ENCODE measurements around the gene BCDIN3D.

Gene BCDIN3D

DNA sequence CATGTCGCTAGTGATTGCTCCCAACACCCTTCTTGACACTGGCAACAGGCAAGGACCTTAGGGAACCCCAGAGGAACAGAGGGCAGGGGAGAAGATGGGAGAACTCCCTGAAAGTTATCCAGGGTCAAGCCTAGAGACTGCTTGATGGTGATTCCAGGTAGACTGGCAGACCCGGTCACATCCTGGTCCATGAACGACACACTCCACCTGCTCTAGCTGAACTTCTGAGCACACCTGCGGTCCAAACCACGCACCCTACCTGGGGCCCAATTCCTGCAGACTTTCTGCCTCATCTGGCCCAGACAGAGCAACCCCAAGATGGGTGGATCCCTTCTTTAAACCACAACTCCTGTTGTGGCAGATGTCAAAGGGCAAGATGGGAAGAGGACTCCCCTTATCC is 48.9 kb downstream of the BCDIN3D start:
- ATAC-seq (no peak), DNase-seq (no peak)
- H3K4me1 Mint-ChIP-seq: no peaks in the 10 kb centered on the region
- no peaks in the 10 kb centered on the region for H3K9me3 Mint-ChIP-seq
- no peaks in the 10 kb centered on the region for H3K36me3 Mint-ChIP-seq (ENCODE audit: low read depth)
- no peak overlapping the region for H3K4me3 Mint-ChIP-seq
- no peak overlapping the region for H3K27ac Mint-ChIP-seq
- H3K27me3 Mint-ChIP-seq: no peaks in the 10 kb centered on the region

DNA sequence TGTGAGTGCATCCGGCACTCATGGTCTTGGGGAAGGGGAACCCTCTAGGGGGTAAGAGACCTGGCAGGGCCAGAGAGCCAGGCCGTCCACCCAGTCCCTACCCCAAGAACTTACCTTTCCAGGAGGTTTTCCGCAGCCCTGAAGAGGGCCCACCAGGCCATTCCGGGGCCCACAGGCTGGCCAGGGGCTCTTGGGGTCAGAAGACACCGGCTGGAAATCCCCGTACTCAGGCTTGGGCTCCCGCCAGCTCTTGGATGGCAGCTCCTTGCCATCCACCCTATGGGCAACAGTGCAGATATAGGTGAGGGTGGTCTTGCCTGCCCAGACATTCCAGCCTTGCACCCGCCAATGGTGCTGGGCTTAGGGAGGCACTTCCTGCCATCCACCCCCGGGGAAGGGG is 49.3 kb downstream of the BCDIN3D start:
- H3K36me3 Mint-ChIP-seq (ENCODE audit: low read depth): no peaks in the 10 kb centered on the region
- DNase-seq: no peak
- H3K27me3 Mint-ChIP-seq: no peaks in the 10 kb centered on the region
- ATAC-seq: no peak
- H3K4me1 Mint-ChIP-seq: no peaks in the 10 kb centered on the region
- H3K9me3 Mint-ChIP-seq: no peaks in the 10 kb centered on the region
- H3K4me3 Mint-ChIP-seq: no peak overlapping the region
- H3K27ac Mint-ChIP-seq: no peak overlapping the region

DNA sequence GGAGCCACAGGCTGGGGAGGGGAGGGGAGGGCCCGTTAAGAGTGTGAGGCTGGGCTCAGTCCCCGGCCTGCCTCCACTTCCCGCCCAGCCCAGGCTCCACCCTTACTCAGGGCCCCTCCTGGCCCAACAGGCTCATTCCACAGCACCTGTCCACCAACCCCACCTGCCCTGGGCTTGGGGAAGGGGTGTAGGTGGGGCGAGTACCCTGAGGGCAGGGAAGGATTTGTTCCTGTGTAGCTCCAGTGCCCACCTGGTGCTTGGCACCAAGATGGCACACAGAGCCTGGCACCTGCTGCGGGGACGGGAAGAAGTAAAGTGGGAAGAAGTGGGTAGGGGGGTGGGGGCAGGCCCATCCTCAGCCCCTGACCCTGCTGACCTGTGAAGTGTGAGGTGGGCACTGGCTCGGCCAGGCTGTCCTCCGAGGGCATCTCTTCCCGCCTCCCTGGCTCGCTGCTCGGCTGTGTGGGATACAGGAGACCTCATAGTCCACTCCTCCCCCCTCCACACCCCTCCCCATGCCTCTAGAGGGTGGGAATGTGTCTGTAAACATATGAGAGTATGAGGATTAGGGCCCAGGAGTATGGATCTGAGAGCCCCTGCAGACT is 49.8 kb downstream of the BCDIN3D start:
- Mint-ChIP-seq H3K4me1 (no peaks in the 10 kb centered on the region), H3K36me3 (ENCODE audit: low read depth) (no peaks in the 10 kb centered on the region), H3K9me3 (no peaks in the 10 kb centered on the region), H3K27ac (no peak overlapping the region), H3K4me3 (no peak overlapping the region), H3K27me3 (no peaks in the 10 kb centered on the region)
- no peak for ATAC-seq
- DNase-seq: no peak

DNA sequence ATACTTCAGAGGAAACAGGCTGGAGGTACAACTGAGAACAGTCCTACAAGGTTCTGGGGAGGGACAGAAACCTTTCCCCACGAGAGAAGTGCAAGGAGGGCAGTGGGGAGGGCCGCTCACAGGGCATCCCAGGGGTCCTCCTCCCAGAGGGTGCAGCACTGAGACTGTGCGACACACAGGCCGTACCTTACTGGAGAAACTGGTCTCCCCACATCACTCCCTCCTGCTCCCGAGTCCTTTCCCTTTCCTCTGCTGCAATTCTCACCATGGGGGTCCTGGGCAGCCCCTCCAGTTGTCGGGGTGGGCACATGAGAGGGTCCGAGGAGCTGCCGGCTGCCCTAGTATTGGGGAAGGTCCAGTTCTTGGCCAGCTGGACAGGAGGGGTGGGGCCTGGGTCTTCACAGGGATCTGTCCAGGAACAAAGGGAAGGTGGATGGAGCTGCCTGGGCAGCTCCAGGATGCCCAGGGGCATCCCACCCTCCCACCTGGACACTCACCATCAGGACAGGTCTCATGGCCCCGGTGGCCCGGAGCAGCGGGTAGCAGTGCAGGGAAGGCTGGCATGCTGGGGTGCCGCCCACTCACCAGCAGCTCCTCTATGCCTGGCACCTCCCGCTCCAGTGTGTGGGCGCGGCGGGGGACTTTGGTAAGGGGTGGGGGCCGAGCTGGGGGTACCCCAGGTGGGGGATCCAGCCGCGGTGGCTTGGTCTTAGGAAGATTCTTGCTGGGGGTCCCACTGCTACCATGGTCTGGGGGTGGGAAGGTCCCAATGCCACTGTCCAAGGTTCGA is 50.5 kb downstream of the BCDIN3D start:
- Mint-ChIP-seq H3K4me3 (no peak overlapping the region), H3K27ac (no peak overlapping the region)

DNA sequence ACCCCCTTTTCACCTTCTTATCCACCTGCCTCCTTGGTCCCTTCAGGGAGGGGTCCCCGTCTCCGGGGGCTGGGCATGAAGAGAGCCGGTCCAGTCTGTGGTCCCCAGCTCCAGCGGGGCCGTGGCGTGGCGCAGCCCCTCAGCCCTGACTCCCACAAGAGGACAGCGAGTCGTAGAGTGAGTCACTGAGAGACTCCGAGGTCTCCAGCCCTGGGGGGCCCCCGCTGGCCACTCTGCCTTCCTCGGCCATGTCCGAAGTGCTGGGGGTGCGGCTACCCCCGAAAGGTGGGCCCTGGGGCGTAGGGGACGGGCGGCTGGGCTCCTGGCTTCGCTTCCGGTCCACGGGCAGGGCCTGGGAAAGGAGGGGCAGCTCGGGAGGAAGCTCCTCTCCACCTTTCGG is 51.2 kb downstream of the BCDIN3D start:
- H3K27me3 Mint-ChIP-seq: no peaks in the 10 kb centered on the region
- H3K27ac Mint-ChIP-seq: no peak overlapping the region
- no peaks in the 10 kb centered on the region for H3K4me1 Mint-ChIP-seq
- ATAC-seq (no peak), DNase-seq (no peak)
- no peak overlapping the region for H3K4me3 Mint-ChIP-seq
- no peaks in the 10 kb centered on the region for H3K9me3 Mint-ChIP-seq
- H3K36me3 Mint-ChIP-seq (ENCODE audit: low read depth): no peaks in the 10 kb centered on the region

More for the DNA sequence above, 50.5 kb downstream of the BCDIN3D start:
- no peaks in the 10 kb centered on the region for H3K9me3 Mint-ChIP-seq
- DNase-seq (no peak), ATAC-seq (no peak)
- H3K4me1 Mint-ChIP-seq: no peaks in the 10 kb centered on the region
- no peaks in the 10 kb centered on the region for H3K27me3 Mint-ChIP-seq
- no peaks in the 10 kb centered on the region for H3K36me3 Mint-ChIP-seq (ENCODE audit: low read depth)

DNA sequence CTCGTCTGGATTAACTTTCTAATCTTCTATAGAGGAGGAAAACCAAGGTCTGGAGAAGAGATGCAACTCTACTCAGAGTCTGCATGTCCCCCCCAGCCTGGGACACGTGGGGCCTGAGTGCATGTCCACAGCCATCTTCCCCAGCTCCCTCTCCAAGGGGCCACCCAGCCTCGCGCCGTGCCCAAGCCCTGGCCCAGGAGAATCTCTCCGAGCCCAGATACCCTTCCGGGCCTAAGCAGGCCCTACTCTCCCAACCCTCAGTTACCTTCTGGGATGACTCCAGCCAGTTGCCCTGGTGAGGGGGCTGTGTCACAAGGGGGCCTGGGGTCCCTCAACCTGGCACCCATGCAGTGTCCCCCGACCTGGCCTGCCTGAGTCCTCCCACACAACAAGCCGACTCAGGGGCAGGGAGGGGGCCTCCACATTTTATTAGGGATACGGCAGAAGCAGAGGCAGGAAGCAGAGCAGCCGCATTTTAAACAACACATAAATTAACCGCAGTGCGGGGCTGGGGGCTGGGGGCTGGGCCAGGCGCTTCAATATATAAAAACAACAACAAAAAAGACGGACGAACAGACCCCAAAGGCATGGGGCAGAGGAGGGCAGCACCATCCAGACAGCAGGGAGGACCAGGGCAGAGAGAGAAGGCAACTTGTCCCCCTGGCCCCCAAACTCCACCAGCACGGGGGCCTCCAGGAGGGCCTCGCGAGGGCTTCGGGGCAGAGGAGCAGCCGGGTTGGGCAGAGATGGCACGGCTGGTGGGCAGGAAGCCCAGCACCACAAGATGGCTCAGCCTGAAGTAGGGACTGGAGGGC is 52.0 kb downstream of the BCDIN3D start:
- Mint-ChIP-seq H3K27me3 (no peaks in the 10 kb centered on the region), H3K9me3 (no peaks in the 10 kb centered on the region), H3K4me1 (no peaks in the 10 kb centered on the region), H3K36me3 (ENCODE audit: low read depth) (no peaks in the 10 kb centered on the region), H3K27ac (no peak overlapping the region), H3K4me3 (no peak overlapping the region)
- ATAC-seq: no peak
- no peak for DNase-seq

DNA sequence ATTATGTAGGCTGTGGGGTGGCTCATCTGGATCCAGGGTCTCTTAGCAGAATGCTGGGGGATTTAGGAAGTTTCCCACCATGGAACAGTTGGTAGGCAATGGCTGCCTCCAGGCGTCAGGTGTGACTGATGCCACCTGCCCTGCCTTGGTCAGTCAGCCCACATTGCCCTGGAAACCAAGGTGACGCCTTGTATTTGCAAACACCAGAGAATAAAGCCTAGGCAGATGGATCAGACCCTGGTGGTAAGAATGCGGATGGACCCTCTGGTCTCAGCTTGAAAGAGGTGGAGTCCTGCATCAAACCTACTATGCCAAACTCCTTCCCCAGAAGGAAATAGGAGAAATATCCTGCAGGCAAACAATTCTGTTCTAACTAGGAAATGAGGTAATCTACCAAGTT is 52.9 kb downstream of the BCDIN3D start:
- no peak for ATAC-seq

DNA sequence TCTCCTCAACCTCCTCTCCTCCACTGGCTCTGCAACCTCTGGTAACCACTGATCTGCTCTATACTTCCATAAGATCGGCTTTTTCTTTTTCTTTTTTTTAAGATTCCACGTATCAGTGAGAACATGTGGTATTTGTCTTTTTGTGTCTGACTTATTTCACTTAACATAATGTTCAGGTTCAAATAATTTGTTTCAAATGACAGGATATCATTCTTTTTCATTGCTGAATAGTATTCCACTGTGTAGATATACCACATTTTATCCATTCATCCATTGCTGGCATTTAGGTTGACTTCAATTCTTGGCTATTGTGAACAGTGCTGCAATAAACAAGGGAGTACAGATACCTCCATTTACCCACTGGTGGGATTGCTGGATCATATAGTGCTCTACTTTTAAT is 55.2 kb downstream of the BCDIN3D start:
- H3K36me3 Mint-ChIP-seq (ENCODE audit: low read depth): no peaks in the 10 kb centered on the region
- no peak for ATAC-seq
- H3K27me3 Mint-ChIP-seq: peaks cover 12% of the 10 kb centered on the region
- no peak for DNase-seq
- H3K9me3 Mint-ChIP-seq: no peaks in the 10 kb centered on the region
- H3K27ac Mint-ChIP-seq: no peak overlapping the region
- H3K4me1 Mint-ChIP-seq: no peaks in the 10 kb centered on the region
- no peak overlapping the region for H3K4me3 Mint-ChIP-seq

More for the DNA sequence above, 52.9 kb downstream of the BCDIN3D start:
- no peaks in the 10 kb centered on the region for H3K27me3 Mint-ChIP-seq
- no peak overlapping the region for H3K27ac Mint-ChIP-seq
- H3K4me3 Mint-ChIP-seq: no peak overlapping the region
- no peaks in the 10 kb centered on the region for H3K4me1 Mint-ChIP-seq
- DNase-seq: no peak
- no peaks in the 10 kb centered on the region for H3K9me3 Mint-ChIP-seq
- no peaks in the 10 kb centered on the region for H3K36me3 Mint-ChIP-seq (ENCODE audit: low read depth)
